Ishikawa (cell line): Measurements from ENCODE around the gene NAP1L1.

Source experiments
- TCF12 ChIP-seq: IDR thresholded peaks from 2 replicates; pipeline ENCODE4 v1.6.1; 2012; ENCODE audit warnings: low read depth
- YY1 ChIP-seq: IDR thresholded peaks from 2 replicates; pipeline ENCODE4 v1.6.1; 2012; ENCODE audit warnings: low read depth
- TF ChIP-seq, protein P1 (sequence below): IDR thresholded peaks from 2 replicates; pipeline ENCODE4 v1.6.1; 2012

DNA sequence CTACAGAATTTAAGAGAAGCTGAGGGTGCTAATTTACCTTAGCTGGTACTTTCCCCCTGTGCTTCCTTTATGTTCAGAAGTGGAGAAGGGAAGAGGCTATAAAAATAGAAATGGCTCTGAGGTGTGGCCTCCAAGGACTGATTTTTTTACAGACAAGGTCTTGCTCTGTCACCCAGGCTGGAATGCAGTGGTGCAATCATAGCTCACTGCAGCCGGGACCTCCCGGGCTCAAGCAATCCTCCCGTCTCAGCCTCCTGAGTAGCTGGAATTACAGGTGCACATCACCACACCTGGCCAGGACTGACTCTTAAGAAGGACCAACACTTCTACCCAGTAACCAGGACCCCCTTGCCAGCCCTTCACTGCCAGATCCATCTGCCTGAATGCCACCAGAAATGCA lies 23.9 kb upstream of the NAP1L1 start:
- no peak for TF ChIP-seq YY1
- TF ChIP-seq, protein P1, sequence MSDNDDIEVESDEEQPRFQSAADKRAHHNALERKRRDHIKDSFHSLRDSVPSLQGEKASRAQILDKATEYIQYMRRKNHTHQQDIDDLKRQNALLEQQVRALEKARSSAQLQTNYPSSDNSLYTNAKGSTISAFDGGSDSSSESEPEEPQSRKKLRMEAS, result no peak
- no peak for TF ChIP-seq TCF12
